GM21737 (cell line): ENCODE data around the gene WWOX.

Source experiments
- ATAC-seq: cut with Tn5 transposase; IDR thresholded peaks from one replicate; pipeline ENCODE4 v1.9.1; 2021; ENCODE audit warnings: mild to moderate bottlenecking, moderate library complexity; ENCODE audit not compliant: unreplicated experiment

The WWOX gene

GRCh38 chr16:78450255-78450654 lies 350.8 kb downstream of the WWOX start:
- ATAC-seq = no peak

- no peak for ATAC-seq
Observed at GRCh38 chr16:78452025-78452555, 352.6 kb downstream of the WWOX start.

DNA sequence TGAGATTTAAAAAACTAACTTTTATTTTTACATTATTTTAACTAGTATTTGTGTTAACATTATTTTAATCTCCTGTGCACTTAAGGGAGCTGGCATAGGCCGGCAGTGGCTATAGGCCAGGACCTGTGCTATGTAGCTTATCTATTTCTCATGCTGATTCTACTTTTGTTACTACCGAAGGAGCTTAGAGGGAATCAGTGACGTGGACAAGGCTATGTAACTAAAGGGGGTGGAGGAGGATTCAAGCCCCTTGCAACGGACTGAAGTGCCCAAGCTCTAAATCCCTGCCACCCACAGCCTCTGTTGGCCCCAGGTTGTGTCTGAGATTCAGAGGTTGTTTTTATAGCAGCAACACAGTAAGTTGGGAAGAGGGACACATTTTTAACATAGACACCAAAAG lies 356.4 kb downstream of the WWOX start:
- no peak for ATAC-seq

DNA sequence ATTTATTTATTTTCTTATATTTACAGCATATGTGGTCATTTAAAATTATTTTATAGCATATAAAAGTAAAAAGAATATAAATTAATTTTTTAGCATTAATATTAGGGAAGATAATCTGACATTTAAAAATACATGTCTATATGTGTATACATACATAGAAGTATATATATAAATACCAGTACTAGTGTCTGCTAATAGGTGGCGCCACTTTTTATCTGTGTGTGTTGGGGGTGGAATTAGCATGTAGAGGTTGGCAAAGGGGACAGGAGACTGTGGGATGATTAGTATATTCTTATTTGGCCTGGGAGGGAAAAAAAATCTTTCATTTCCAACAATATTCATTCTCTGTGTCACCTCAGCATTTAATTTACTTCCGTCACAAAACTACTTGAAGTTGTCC lies 359.1 kb downstream of the WWOX start:
- ATAC-seq = no peak

GRCh38 chr16:78460428-78460827 lies 361.0 kb downstream of the WWOX start:
- ATAC-seq = no peak

DNA sequence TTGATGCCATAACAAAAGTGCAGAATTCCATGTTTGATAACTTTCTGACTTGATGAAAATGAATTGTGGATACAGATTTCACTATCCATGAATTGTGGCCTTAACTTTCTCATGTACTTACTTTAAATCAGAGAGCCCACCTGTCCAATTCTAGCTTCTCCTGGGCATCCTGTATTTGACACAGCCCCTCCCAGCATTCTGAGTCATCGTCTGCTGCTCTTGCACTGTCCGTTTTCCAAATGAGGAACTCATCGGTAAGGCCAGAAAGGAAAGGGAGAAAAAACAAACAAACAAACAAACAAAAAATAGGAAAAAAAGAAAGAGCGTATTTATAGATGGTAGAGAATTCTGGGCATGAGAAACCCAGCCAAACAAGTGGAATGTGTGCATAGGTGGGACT lies 361.6 kb downstream of the WWOX start:
- no peak for ATAC-seq

DNA sequence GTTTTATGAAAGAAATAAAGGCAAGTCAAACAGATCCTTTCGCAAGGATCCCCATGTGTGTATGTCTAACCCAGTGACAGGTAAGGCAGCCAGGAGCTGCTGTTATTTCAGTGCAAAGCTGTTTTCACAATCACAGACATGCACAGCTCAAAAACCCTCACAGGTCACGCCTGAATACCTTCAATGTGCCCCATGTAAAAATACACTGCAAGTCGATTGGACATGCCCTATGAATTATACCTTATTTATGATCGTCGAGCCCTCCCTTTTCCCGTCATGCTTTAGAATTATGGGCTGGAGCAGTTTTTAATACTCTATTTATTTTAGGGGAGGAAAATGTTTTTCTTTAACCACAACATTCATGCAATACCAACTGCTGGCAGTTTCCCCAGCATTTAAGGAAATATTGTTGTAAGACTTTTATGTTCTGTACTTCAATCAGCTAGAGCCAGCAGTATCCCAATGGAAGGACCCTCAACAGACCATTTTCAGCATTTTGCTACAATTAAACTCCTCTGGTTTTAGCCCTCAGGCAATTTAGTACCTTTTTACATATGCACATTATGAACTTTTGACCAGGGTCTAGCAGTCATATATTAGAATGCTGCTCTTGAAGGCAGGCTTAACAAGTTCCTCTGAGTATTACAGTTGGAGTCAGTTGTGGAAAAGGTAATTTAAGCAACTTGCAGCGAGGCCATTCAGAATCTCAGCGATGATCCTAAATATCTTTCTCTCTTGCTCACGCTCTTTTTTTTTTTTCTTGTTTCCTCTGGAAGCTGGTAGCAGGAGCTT lies 362.2 kb downstream of the WWOX start:
- ATAC-seq = no peak

- no peak for ATAC-seq
Observed at GRCh38 chr16:78462288-78463208, 363.1 kb downstream of the WWOX start.

DNA sequence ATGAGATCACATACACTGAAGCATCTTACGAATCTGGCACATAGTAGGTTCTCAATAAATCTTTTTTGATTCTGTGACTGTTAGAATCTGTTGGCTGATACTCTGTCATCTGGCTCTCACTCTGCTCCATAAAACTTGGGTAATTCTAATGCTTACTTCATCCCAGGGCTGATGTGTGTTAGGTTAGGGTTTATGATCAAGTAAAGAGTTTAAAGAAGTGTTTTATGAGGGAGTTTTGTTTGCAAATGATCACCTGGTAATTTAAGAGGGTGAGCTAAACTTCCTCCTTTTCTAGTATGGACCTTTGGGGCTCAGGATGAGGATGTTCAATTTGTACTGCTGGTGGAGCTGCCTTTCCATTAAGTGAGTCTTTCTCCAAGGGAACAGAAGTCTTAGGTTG lies 364.1 kb downstream of the WWOX start:
- ATAC-seq = no peak

- no peak for ATAC-seq
Observed at GRCh38 chr16:78464833-78465232, 365.4 kb downstream of the WWOX start.

GRCh38 chr16:78465730-78466129 lies 366.3 kb downstream of the WWOX start:
- ATAC-seq = no peak

- no peak for ATAC-seq
Observed at GRCh38 chr16:78469787-78470186, 370.3 kb downstream of the WWOX start.

GRCh38 chr16:78473031-78473699 lies 373.7 kb downstream of the WWOX start:
- no peak for ATAC-seq

GRCh38 chr16:78474762-78475161 lies 375.3 kb downstream of the WWOX start:
- no peak for ATAC-seq

DNA sequence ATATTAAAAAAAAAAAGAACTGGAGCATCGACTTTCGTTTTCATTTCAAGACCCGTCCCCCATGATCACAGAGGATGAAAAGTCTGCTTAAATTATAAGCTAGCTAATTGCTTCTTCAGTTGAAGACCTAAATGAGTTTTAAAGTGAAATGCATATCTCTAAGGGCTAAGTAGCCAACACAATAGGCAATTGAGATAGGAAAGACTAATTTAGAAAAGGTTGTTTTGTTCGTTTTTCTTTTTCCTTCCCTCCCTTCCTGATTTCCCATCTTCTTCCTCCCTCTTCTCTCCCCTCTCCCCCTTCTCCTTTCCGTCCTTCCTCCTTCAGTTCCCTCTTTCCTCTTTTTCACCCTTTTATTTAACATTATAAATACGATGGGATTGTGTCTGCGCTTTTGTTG lies 377.2 kb downstream of the WWOX start:
- no peak for ATAC-seq

- ATAC-seq = no peak
Observed at GRCh38 chr16:78478267-78478861, 378.9 kb downstream of the WWOX start.

GRCh38 chr16:78479723-78480122 lies 380.3 kb downstream of the WWOX start:
- no peak for ATAC-seq

DNA sequence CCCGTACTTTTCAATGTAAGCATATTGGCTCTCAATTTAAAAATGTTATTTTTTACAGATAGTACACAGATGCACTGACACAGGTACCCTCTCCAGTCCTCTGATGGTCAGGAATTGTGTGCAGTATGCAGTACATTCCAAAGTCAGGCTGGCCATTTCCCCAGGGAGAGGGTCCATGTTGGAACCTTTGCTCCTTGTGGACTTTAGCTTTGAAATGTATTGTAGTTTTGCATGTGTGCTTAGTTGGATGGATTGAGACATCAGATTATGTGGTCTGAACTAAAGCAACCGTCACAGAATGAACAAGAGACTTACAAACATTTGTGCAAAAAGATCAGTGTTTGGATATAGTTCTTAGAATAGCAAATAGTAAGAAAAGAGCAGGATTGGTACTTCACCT lies 381.1 kb downstream of the WWOX start:
- ATAC-seq = no peak

DNA sequence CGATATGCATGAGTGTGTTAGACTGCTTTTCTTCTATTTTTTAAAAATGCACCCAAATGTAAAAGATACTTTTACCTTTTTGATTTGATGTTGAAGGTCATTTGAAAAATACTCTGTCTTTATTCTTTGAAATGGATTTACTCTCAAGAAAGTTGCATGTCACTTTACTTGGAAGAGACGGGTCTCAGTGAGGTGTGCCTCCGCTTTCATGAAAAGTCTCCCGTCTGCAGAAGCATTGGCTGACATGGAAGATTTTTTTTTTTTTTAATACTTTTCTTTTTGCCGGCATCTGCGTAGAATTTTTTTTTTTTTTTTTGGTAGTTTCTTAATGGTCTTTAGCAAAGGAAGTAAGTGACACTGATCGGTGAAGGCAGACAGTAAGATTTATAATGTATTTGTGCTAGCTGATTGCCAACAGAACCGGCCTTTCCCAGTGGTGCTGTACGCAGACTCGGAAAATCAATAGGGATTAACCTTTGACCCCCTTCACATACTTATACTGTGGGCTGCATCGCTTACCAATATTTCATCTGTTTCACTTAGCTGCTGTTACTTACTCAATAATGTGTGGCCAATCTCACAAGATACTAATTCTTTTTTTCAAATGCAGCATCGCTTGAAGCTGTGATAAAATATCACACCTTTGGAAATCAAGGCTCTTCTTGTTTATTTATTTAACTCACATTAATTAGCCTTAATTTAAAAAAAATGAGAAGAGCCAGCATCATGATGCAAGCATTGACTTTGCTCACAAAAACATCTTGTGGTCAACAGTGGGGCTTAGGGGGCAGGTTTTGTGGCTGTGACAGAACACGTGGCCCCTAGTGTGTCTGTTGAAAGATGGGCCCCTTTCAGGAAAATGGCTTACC lies 383.9 kb downstream of the WWOX start:
- no peak for ATAC-seq

DNA sequence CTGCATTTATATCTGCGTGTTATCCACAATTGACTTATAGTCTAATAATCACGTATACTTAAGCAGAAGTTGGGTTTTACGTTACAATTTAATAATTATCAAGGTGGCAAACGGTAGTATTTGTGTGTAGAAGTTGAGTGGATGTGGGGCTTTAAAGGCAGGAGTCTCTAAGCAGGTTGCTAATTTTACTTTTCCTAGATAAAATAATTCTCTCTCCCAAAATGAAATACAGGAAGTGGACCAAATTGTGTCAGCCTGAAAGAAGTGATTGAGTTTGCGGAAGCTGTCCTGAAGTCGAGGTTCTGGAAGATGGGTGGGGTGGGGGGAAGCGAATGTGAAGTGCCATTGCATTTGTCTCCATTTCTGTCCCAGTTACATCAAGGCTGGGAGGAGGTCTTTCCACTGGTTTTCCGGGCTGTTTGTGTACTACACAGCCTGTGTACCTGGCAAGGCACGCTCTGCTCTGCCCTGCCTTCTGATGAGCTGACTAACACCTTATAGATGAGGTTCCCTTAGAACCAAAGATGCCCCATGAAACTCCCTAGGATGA lies 385.1 kb downstream of the WWOX start:
- ATAC-seq = no peak
